Upper lobe of right lung (tissue), 1 donor: ENCODE data around the gene C2orf76. TPM values are rescaled to one million over a fixed set of nuclear protein-coding genes. Genes with fewer than 3 reads are reported as not detected.

Experiments
- ATAC-seq: fragments of 200-7000 bp; cut with Tn5 transposase; one replicate; pipeline ENCODE4 v1.9.1; 2020; ENCODE audit warnings: mild to moderate bottlenecking, moderate library complexity
- DNase-seq: peaks from one replicate; pipeline ENCODE4 v3.0.0-alpha.2; 2020
- H3K27ac ChIP-seq: fragments of 200-600 bp; one replicate; pipeline ENCODE4 v1.8.0; 2022
- H3K27me3 ChIP-seq: fragments of 200-600 bp; one replicate; pipeline ENCODE4 v1.8.0; 2022; ENCODE audit warnings: mild to moderate bottlenecking
- H3K36me3 ChIP-seq: fragments of 200-600 bp; one replicate; pipeline ENCODE4 v1.8.0; 2022
- H3K4me1 ChIP-seq: fragments of 200-600 bp; one replicate; pipeline ENCODE4 v1.8.0; 2022
- H3K4me3 ChIP-seq: fragments of 200-600 bp; one replicate; pipeline ENCODE4 v1.8.0; 2022; ENCODE audit warnings: mild to moderate bottlenecking
- H3K9me3 ChIP-seq: fragments of 200-600 bp; one replicate; pipeline ENCODE4 v1.8.0; 2022
- intact Hi-C: fragments of 100-400 bp; cut with DNase I; formaldehyde crosslinking; loops from one replicate; pipeline ENCODE4 v1.11.0; 2022
- total RNA-seq: library from RNA; stranded (reverse); fragmentation: NEBNext Ultra II Directional; extraction: Animal tissue kit (Norgen Biotek cat#: 25700); gene quantifications from one replicate; pipeline ENCODE4 v1.2.1, GENCODE V29; 2021
- TF ChIP-seq, protein P1 (sequence below): fragments of 200-600 bp; IDR thresholded peaks from one replicate; pipeline ENCODE4 v1.8.0; 2022; ENCODE audit warnings: antibody characterized with exemption
- donor health status: DM: no; HTN: yes; CAD: no; lungs with severe emphysema.

The C2orf76 gene
- total RNA-seq, 1 donor from 2014 or later: 11.8 TPM

DNA sequence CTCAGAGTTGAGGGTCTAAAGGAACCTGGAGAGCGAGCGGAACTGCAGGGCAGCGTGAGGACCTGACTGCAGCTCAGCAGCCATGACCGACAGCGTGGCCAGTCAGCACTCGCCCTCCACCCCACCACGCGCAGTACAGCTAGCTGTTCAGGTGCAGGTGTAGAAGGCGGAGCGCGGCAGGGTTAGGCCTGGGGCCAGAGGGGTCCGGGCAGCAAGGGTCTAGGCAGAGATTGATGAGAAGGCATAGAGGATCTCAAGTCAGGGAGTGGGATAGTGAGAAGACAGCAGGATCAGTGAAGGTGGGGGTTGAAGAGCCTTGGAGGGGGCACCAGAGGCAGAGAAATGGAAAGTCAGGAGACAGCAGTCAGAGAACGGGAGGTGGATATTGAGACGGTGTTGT, 72.0 kb downstream of the C2orf76 start:
- H3K4me1 ChIP-seq: peaks cover 6% of the 10 kb centered on the region
- H3K27ac ChIP-seq: no peak overlapping the region
- TF ChIP-seq, protein P1, sequence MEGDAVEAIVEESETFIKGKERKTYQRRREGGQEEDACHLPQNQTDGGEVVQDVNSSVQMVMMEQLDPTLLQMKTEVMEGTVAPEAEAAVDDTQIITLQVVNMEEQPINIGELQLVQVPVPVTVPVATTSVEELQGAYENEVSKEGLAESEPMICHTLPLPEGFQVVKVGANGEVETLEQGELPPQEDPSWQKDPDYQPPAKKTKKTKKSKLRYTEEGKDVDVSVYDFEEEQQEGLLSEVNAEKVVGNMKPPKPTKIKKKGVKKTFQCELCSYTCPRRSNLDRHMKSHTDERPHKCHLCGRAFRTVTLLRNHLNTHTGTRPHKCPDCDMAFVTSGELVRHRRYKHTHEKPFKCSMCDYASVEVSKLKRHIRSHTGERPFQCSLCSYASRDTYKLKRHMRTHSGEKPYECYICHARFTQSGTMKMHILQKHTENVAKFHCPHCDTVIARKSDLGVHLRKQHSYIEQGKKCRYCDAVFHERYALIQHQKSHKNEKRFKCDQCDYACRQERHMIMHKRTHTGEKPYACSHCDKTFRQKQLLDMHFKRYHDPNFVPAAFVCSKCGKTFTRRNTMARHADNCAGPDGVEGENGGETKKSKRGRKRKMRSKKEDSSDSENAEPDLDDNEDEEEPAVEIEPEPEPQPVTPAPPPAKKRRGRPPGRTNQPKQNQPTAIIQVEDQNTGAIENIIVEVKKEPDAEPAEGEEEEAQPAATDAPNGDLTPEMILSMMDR: no peak
- intact Hi-C loops: no loop called here
- no peaks in the 10 kb centered on the region for H3K36me3 ChIP-seq
- no peak for ATAC-seq
- DNase-seq: no peak
- H3K27me3 ChIP-seq: no peaks in the 10 kb centered on the region
- no peak overlapping the region for H3K4me3 ChIP-seq
- no peaks in the 10 kb centered on the region for H3K9me3 ChIP-seq

DNA sequence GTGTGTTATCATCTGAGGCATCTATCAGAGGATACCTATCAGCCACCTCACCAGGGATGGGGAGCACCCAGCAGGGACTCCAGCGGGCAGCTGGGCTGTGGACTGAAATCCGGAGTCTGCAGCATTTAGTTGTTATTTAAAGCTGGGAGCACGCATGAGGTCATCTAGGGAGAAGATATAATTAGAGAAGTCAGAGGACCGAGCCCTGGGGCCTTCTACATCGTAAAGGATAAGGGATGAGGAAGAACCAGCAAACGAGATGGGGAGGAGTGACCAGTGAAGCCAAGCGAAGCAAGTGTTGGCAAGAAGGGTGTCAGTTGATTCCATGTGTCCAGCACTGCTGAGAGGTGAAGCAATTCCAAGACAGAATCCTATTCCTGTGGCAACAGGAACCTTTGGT, 72.7 kb downstream of the C2orf76 start:
- DNase-seq (no peak), ATAC-seq (no peak)
- TF ChIP-seq, protein P1: no peak
- no peaks in the 10 kb centered on the region for H3K36me3 ChIP-seq
- intact Hi-C loops: no loop called here
- no peak overlapping the region for H3K4me3 ChIP-seq
- H3K27me3 ChIP-seq: no peaks in the 10 kb centered on the region
- H3K9me3 ChIP-seq: no peaks in the 10 kb centered on the region
- H3K27ac ChIP-seq: no peak overlapping the region
- H3K4me1 ChIP-seq: peaks cover 6% of the 10 kb centered on the region

DNA sequence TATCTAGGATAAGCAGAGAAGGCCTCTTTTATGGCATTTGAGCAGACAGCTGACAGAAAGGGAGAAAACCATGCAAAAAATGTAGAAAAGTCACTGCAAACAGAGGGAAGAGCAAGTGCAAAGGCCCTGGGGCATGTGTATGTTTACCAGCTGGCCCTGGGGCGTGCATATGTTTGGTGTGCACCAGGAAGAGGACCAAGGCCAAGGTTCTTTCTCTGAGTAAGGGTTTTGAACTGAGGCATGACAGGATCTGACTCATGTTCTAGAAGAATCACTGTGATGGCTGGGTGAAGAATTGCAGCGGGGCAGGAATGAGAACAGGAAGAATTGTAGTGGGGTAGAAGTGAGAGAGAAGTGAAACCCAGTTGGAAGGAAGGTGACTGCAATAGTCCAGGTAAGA, 73.4 kb downstream of the C2orf76 start:
- intact Hi-C loops: no loop called here
- H3K4me3 ChIP-seq: no peak overlapping the region
- no peak for DNase-seq
- H3K9me3 ChIP-seq: no peaks in the 10 kb centered on the region
- no peak overlapping the region for H3K27ac ChIP-seq
- no peak for ATAC-seq
- TF ChIP-seq, protein P1: no peak
- no peaks in the 10 kb centered on the region for H3K36me3 ChIP-seq
- H3K27me3 ChIP-seq: no peaks in the 10 kb centered on the region
- peaks cover 6% of the 10 kb centered on the region for H3K4me1 ChIP-seq

DNA sequence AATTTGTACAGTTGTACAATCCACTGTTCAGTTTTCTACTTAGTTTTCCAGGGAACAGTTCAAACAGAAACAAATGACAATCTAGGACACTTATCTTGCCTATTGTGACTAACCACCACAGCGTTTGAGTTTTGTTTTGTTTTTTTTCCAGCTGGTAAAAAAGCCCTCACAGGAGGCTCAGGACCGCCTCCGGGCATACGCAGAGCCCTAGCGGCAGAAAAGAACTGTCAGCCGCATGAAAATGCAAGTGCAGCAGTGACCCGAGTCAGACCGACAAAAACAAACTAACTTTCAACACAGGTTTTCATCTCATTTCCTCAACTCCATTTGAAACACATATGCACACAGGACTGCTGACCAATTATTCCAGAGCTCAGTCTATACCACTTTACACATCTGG, 74.4 kb downstream of the C2orf76 start:
- Histone ChIP-seq H3K9me3 (no peaks in the 10 kb centered on the region), H3K36me3 (no peaks in the 10 kb centered on the region), H3K4me1 (peaks cover 6% of the 10 kb centered on the region), H3K27me3 (no peaks in the 10 kb centered on the region), H3K27ac (no peak overlapping the region), H3K4me3 (no peak overlapping the region)
- TF ChIP-seq, protein P1: peak; percentile 10
- DNase-seq (no peak), ATAC-seq (peak; percentile 16)
- intact Hi-C loops: no loop called here

- intact Hi-C loops: no loop called here
- TF ChIP-seq, protein P1: no peak
Measured at GRCh38 chr2:119291588-119292167, 75.0 kb downstream of the C2orf76 start.

More at GRCh38 chr2:119291588-119292167, 75.0 kb downstream of the C2orf76 start:
- Histone ChIP-seq H3K27ac (no peak overlapping the region), H3K4me1 (peaks cover 6% of the 10 kb centered on the region), H3K36me3 (no peaks in the 10 kb centered on the region), H3K27me3 (no peaks in the 10 kb centered on the region), H3K4me3 (no peak overlapping the region), H3K9me3 (no peaks in the 10 kb centered on the region)
- DNase-seq (no peak), ATAC-seq (no peak)
